Activated CD4-positive, alpha-beta T cell treated with anti-CD3 and anti-CD28 coated beads, Interleukin-2, amount 10 ng/mL, durations not matched to agents 24 days and 14 days (primary cell): Measurements from ENCODE around the gene XPOT. TPM values are rescaled to one million over a fixed set of nuclear protein-coding genes. Genes with fewer than 3 reads are reported as not detected.
"Not testable (repeated sequence)": the region's sequence is repeated elsewhere in the genome, so short reads cannot be mapped to it uniquely, and the experiment has no call there.

Experiments used
- DNase-seq: peaks from one replicate; pipeline ENCODE4 v3.0.0; 2022
- H3K27ac Mint-ChIP-seq: one replicate; pipeline ENCODE4 v1.8.0; 2022; ENCODE audit warnings: mild to moderate bottlenecking, mixed read lengths
- H3K27me3 Mint-ChIP-seq: one replicate; pipeline ENCODE4 v1.8.0; 2022; ENCODE audit warnings: mixed read lengths
- H3K36me3 Mint-ChIP-seq: one replicate; pipeline ENCODE4 v1.8.0; 2022; ENCODE audit warnings: low read depth, mild to moderate bottlenecking, mixed read lengths
- H3K4me1 Mint-ChIP-seq: one replicate; pipeline ENCODE4 v1.8.0; 2021; ENCODE audit warnings: mixed read lengths
- H3K4me3 Mint-ChIP-seq: one replicate; pipeline ENCODE4 v1.8.0; 2022; ENCODE audit warnings: mild to moderate bottlenecking, moderate library complexity, mixed read lengths
- H3K9me3 Mint-ChIP-seq: one replicate; pipeline ENCODE4 v1.8.0; 2021; ENCODE audit warnings: mixed read lengths
- intact Hi-C: fragments of 100-400 bp; cut with micrococcal nuclease; formaldehyde crosslinking; loops from one replicate; pipeline ENCODE4 v1.15.1; 2023
- total RNA-seq: library from RNA; stranded (reverse); gene quantifications from 2 replicates; pipeline ENCODE4 v1.2.3, GENCODE V29; 2022

The XPOT gene
- total RNA-seq = 158 and 163 TPM in 2 replicates

GRCh38 chr12:64403707-64404469 lies at the start of gene XPOT:
XPOT (plus strand) TSS chr12:64404392; CDS start chr12:64410036, 5,644 bp downstream.
- intact Hi-C loops = loop anchor here (1.0 to 10.0 kb wide), 6 partner anchors 19 to 1799 kb away; partner anchors contain the start of genes GNS, KICS2, RXYLT1 and TBK1
- peaks cover 12% of the 10 kb centered on the region for H3K36me3 Mint-ChIP-seq
- peak; percentile 98 for DNase-seq
- no peaks in the 10 kb centered on the region for H3K9me3 Mint-ChIP-seq
- peak within 1 kb of the TSS; percentile 99 for H3K4me3 Mint-ChIP-seq
- H3K27ac Mint-ChIP-seq = peak within 1 kb of the TSS; percentile 100
- no peaks in the 10 kb centered on the region for H3K27me3 Mint-ChIP-seq
- peaks cover 28% of the 10 kb centered on the region for H3K4me1 Mint-ChIP-seq

GRCh38 chr12:64356209-64356608 lies 48.0 kb upstream of the XPOT start:
- H3K4me3 Mint-ChIP-seq, DNase-seq, H3K27me3 Mint-ChIP-seq, intact Hi-C loops, H3K9me3 Mint-ChIP-seq, H3K4me1 Mint-ChIP-seq, H3K27ac Mint-ChIP-seq, H3K36me3 Mint-ChIP-seq: not testable (repeated sequence)

GRCh38 chr12:64361173-64361572 lies 43.0 kb upstream of the XPOT start:
- H3K9me3 Mint-ChIP-seq, H3K27ac Mint-ChIP-seq, H3K36me3 Mint-ChIP-seq, H3K4me3 Mint-ChIP-seq, intact Hi-C loops, H3K27me3 Mint-ChIP-seq, DNase-seq, H3K4me1 Mint-ChIP-seq: not testable (repeated sequence)

GRCh38 chr12:64362721-64363305 lies 41.4 kb upstream of the XPOT start:
- Mint-ChIP-seq H3K4me1 (no peaks in the 10 kb centered on the region), H3K27me3 (no peaks in the 10 kb centered on the region), H3K27ac (no peak overlapping the region), H3K36me3 (no peaks in the 10 kb centered on the region), H3K4me3 (no peak overlapping the region), H3K9me3 (no peaks in the 10 kb centered on the region)
- intact Hi-C loops = no loop called here
- DNase-seq = no peak

GRCh38 chr12:64383675-64384074 lies 20.5 kb upstream of the XPOT start:
- Mint-ChIP-seq H3K4me1 (peaks cover 23% of the 10 kb centered on the region), H3K9me3 (peaks cover 9% of the 10 kb centered on the region), H3K27me3 (no peaks in the 10 kb centered on the region), H3K36me3 (peaks cover 7% of the 10 kb centered on the region), H3K27ac (no peak overlapping the region), H3K4me3 (no peak overlapping the region)
- DNase-seq = no peak
- intact Hi-C loops = loop anchor here (2.0 kb wide), 1 partner anchor 21 kb away; the partner anchor contains the start of gene XPOT

- peaks cover 25% of the 10 kb centered on the region for H3K4me1 Mint-ChIP-seq
- H3K9me3 Mint-ChIP-seq = peaks cover 9% of the 10 kb centered on the region
- peak overlapping the region; percentile 66 for H3K4me3 Mint-ChIP-seq
- H3K27ac Mint-ChIP-seq = peak overlapping the region; percentile 90
- DNase-seq = peak; percentile 65
- peaks cover 7% of the 10 kb centered on the region for H3K36me3 Mint-ChIP-seq
- intact Hi-C loops = loop anchor here (2.0 to 5.0 kb wide), 3 partner anchors 20 to 543 kb away; partner anchors contain the start of genes SRGAP1 and XPOT
- H3K27me3 Mint-ChIP-seq = peaks cover 6% of the 10 kb centered on the region
Observed at GRCh38 chr12:64385019-64385418, 19.2 kb upstream of the XPOT start.

GRCh38 chr12:64385468-64385867 lies 18.7 kb upstream of the XPOT start:
- DNase-seq = peak; percentile 75
- H3K27me3 Mint-ChIP-seq = peaks cover 6% of the 10 kb centered on the region
- peaks cover 4% of the 10 kb centered on the region for H3K36me3 Mint-ChIP-seq
- peaks cover 5% of the 10 kb centered on the region for H3K9me3 Mint-ChIP-seq
- H3K4me1 Mint-ChIP-seq = peaks cover 25% of the 10 kb centered on the region
- peak overlapping the region; percentile 66 for H3K4me3 Mint-ChIP-seq
- peak overlapping the region; percentile 90 for H3K27ac Mint-ChIP-seq
- intact Hi-C loops = loop anchor here (2.0 to 5.0 kb wide), 3 partner anchors 19 to 543 kb away; partner anchors contain the start of genes SRGAP1 and XPOT

GRCh38 chr12:64387197-64387816 lies 16.9 kb upstream of the XPOT start:
- Mint-ChIP-seq H3K36me3 (peaks cover 2% of the 10 kb centered on the region), H3K27ac (no peak overlapping the region), H3K27me3 (peaks cover 13% of the 10 kb centered on the region), H3K4me1 (peaks cover 31% of the 10 kb centered on the region), H3K9me3 (no peaks in the 10 kb centered on the region), H3K4me3 (no peak overlapping the region)
- intact Hi-C loops = loop anchor here (5.0 kb wide), 2 partner anchors 95 to 545 kb away; partner anchors contain the start of gene SRGAP1
- DNase-seq = no peak

GRCh38 chr12:64389154-64389553 lies 15.0 kb upstream of the XPOT start:
- peaks cover 13% of the 10 kb centered on the region for H3K27me3 Mint-ChIP-seq
- intact Hi-C loops = loop anchor here (5.0 kb wide), 2 partner anchors 97 to 547 kb away; partner anchors contain the start of gene SRGAP1
- DNase-seq = no peak

GRCh38 chr12:64390275-64390851 lies 13.8 kb upstream of the XPOT start, which contains the start of gene C12orf56:
C12orf56 (minus strand) TSS chr12:64390758; CDS start chr12:64390565, 193 bp downstream.
- Mint-ChIP-seq H3K27ac (no peak within 1 kb of the TSS), H3K4me3 (peak within 1 kb of the TSS; percentile 79), H3K4me1 (peaks cover 12% of the 10 kb centered on the region), H3K27me3 (peaks cover 13% of the 10 kb centered on the region), H3K36me3 (no peaks in the 10 kb centered on the region), H3K9me3 (no peaks in the 10 kb centered on the region)
- DNase-seq = peak; percentile 72
- intact Hi-C loops = no loop called here

More at GRCh38 chr12:64389154-64389553, 15.0 kb upstream of the XPOT start:
- Mint-ChIP-seq H3K27ac (no peak overlapping the region), H3K4me1 (peaks cover 24% of the 10 kb centered on the region), H3K4me3 (no peak overlapping the region), H3K36me3 (no peaks in the 10 kb centered on the region), H3K9me3 (no peaks in the 10 kb centered on the region)

- no peak overlapping the region for H3K4me3 Mint-ChIP-seq
- no peak overlapping the region for H3K27ac Mint-ChIP-seq
- H3K9me3 Mint-ChIP-seq = no peaks in the 10 kb centered on the region
- DNase-seq = peak; percentile 75
- intact Hi-C loops = loop anchor here (1.0 kb wide), 1 partner anchor 119 kb away; no protein-coding TSS in a partner anchor
- H3K36me3 Mint-ChIP-seq = no peaks in the 10 kb centered on the region
- H3K27me3 Mint-ChIP-seq = peaks cover 13% of the 10 kb centered on the region
- H3K4me1 Mint-ChIP-seq = peaks cover 8% of the 10 kb centered on the region
Observed at GRCh38 chr12:64392221-64392620, 12.0 kb upstream of the XPOT start.

- Mint-ChIP-seq H3K27ac (no peak overlapping the region), H3K36me3 (no peaks in the 10 kb centered on the region), H3K4me1 (peaks cover 11% of the 10 kb centered on the region), H3K27me3 (peaks cover 5% of the 10 kb centered on the region), H3K9me3 (no peaks in the 10 kb centered on the region), H3K4me3 (no peak overlapping the region)
- no peak for DNase-seq
- intact Hi-C loops = no loop called here
Observed at GRCh38 chr12:64395739-64396138, 8.5 kb upstream of the XPOT start.

- H3K36me3 Mint-ChIP-seq = peaks cover 2% of the 10 kb centered on the region
- H3K4me3 Mint-ChIP-seq = no peak overlapping the region
- no peaks in the 10 kb centered on the region for H3K27me3 Mint-ChIP-seq
- intact Hi-C loops = loop anchor here (10.0 kb wide), 1 partner anchor 1795 kb away; no protein-coding TSS in a partner anchor
- H3K4me1 Mint-ChIP-seq = peaks cover 9% of the 10 kb centered on the region
- DNase-seq = no peak
- H3K9me3 Mint-ChIP-seq = no peaks in the 10 kb centered on the region
- no peak overlapping the region for H3K27ac Mint-ChIP-seq
Observed at GRCh38 chr12:64400041-64400440, 4.2 kb upstream of the XPOT start.
